Stimulated activated naive CD8-positive, alpha-beta T cell treated with anti-CD3 and anti-CD28 coated beads, Interleukin-15, Interleukin-2, amounts not matched to agents 100 ng/mL and 50 ng/mL, for 24 hours (primary cell): ENCODE data around the gene C3AR1.
"Not testable (repeated sequence)": the region's sequence is repeated elsewhere in the genome, so short reads cannot be mapped to it uniquely, and the experiment has no call there.

Experiments
- H3K27ac Mint-ChIP-seq: one replicate; pipeline ENCODE4 v1.8.0; 2021; ENCODE audit warnings: mild to moderate bottlenecking, mixed read lengths
- H3K27me3 Mint-ChIP-seq: one replicate; pipeline ENCODE4 v1.8.0; 2021; ENCODE audit warnings: mixed read lengths
- H3K36me3 Mint-ChIP-seq: one replicate; pipeline ENCODE4 v1.8.0; 2021; ENCODE audit warnings: low read depth, mixed read lengths
- H3K4me1 Mint-ChIP-seq: one replicate; pipeline ENCODE4 v1.8.0; 2021; ENCODE audit warnings: low read depth, mixed read lengths
- H3K4me3 Mint-ChIP-seq: one replicate; pipeline ENCODE4 v1.8.0; 2021; ENCODE audit warnings: mild to moderate bottlenecking, mixed read lengths
- H3K9me3 Mint-ChIP-seq: one replicate; pipeline ENCODE4 v1.8.0; 2021; ENCODE audit warnings: mixed read lengths

C3AR1 gene

DNA sequence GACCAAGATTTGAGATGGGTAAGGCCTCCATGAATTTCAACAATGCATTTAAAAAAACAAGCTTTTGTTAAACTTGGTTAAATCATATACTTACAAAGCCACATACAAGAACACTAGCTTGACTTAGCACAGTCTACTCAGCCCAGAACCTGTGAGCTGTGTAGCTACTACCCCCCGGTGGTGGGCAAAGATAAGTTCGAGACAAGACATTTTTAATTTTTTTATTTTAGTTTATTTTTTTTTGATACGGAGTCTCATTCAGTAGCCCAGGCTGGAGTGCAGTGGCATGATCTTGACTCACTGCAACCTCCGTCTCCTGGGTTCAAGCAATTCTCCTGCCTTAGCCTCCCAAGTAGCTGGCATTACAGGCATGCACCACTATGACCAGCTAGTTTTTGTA, 12.2 kb upstream of the C3AR1 start:
- Mint-ChIP-seq H3K27me3 (no peaks in the 10 kb centered on the region), H3K27ac (peak overlapping the region; percentile 79), H3K4me3 (no peak overlapping the region), H3K9me3 (no peaks in the 10 kb centered on the region), H3K36me3 (peaks cover 9% of the 10 kb centered on the region), H3K4me1 (peaks cover 49% of the 10 kb centered on the region)

DNA sequence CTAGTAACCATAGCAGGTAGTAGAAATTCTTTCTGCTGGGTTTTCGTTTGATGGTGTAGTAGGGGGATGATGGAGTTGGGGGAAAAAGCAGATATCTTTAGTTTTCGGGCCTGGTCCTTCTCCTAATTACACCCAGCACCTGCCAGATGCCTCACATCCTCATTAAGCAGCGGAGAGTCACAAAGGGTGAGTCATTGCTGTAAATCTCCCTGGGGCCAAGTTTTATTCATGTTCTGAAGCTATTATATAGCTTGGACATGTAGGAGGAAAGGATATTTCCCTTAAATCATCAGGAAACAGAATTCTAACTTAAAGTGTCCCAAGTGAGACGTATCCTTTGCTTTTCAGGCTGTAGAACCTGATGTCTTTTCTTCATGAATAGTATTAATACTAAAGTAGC, 11.0 kb upstream of the C3AR1 start:
- H3K27me3 Mint-ChIP-seq = no peaks in the 10 kb centered on the region
- H3K9me3 Mint-ChIP-seq = no peaks in the 10 kb centered on the region
- H3K4me1 Mint-ChIP-seq = peaks cover 44% of the 10 kb centered on the region
- H3K27ac Mint-ChIP-seq = no peak overlapping the region
- H3K4me3 Mint-ChIP-seq = no peak overlapping the region
- no peaks in the 10 kb centered on the region for H3K36me3 Mint-ChIP-seq

DNA sequence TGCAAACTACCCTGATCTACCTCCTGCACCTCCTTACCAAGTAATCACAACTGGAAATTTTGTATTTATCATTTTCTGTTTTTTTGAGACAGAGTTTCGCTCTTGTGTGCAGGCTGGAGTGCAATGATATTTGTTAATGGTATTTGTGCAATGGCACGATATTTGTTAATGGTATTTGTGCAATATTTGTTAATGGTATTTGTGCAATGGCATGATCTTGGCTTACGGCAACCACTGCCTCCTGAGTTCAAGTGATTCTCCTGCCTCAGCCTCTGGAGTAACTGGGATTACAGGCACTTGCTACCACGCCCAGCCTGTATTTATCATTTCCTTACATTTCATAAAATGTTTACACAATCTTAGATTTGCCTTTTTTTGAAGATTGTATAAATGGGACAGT, 10.2 kb upstream of the C3AR1 start:
- peaks cover 43% of the 10 kb centered on the region for H3K4me1 Mint-ChIP-seq
- H3K27me3 Mint-ChIP-seq = no peaks in the 10 kb centered on the region
- H3K9me3 Mint-ChIP-seq = no peaks in the 10 kb centered on the region
- no peak overlapping the region for H3K27ac Mint-ChIP-seq
- H3K4me3 Mint-ChIP-seq = no peak overlapping the region
- no peaks in the 10 kb centered on the region for H3K36me3 Mint-ChIP-seq

DNA sequence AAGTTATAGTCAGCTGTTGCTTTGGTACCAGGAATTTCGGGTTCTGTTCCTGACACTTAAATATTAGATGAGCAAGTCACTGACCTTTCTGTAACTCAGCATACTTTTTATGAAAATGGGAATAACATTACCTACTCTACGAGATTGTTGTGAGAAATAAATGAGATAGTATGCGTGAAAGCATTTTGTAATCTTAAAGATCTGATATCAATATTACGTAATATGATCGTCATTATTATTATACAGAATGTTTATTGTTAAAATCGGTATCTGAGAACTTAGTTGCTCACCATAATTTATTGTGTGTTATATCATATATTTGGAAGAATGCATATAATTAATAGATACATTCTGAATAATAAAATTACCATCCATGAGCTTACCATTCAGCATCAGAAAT, 9.8 kb upstream of the C3AR1 start:
- no peak overlapping the region for H3K4me3 Mint-ChIP-seq
- H3K27ac Mint-ChIP-seq = no peak overlapping the region
- no peaks in the 10 kb centered on the region for H3K9me3 Mint-ChIP-seq
- H3K4me1 Mint-ChIP-seq = peaks cover 38% of the 10 kb centered on the region
- H3K36me3 Mint-ChIP-seq = no peaks in the 10 kb centered on the region
- no peaks in the 10 kb centered on the region for H3K27me3 Mint-ChIP-seq

DNA sequence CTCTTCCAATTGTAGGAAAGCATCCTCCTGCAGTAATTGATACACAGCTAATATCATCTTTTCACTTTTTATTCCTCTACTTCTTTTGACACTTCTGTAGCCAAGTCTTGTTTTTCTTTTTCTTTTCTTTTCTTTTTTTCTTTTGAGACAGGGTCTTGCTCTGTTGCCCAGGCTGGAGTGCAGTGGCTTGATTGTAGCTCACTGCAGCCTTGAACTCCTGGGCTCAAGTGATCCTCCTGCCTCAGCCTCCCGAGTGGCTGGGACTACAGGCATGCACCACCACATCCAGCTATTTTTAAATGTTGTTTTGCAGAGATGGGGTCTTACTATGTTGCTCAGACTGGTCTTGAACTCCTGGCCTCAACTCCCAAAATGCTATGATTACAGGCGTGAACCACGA, 5.7 kb upstream of the C3AR1 start:
- not testable (repeated sequence) for H3K27ac Mint-ChIP-seq, H3K36me3 Mint-ChIP-seq, H3K27me3 Mint-ChIP-seq, H3K4me3 Mint-ChIP-seq, H3K4me1 Mint-ChIP-seq, H3K9me3 Mint-ChIP-seq

DNA sequence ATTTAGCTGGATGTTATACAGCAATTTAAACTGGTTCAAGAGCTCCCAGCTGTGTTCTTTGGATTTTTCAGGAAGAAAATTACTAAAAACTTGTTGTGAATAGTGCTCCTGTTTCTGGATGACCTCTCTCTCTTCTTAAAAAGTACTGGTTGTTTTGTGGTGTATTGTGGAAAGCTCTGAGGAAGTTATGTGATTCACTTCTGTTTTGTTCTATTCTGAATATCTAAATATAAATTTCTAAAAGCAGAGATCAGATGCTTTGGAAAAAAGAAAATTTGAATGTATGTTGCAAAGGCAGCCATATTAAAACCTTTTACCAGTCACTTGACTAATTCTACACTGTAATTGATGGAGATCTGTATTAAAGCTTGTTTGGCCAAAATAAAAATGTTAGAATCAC, 3.4 kb upstream of the C3AR1 start:
- H3K4me1 Mint-ChIP-seq = peaks cover 30% of the 10 kb centered on the region
- H3K9me3 Mint-ChIP-seq = no peaks in the 10 kb centered on the region
- no peaks in the 10 kb centered on the region for H3K36me3 Mint-ChIP-seq
- no peak overlapping the region for H3K4me3 Mint-ChIP-seq
- H3K27ac Mint-ChIP-seq = no peak overlapping the region
- no peaks in the 10 kb centered on the region for H3K27me3 Mint-ChIP-seq

DNA sequence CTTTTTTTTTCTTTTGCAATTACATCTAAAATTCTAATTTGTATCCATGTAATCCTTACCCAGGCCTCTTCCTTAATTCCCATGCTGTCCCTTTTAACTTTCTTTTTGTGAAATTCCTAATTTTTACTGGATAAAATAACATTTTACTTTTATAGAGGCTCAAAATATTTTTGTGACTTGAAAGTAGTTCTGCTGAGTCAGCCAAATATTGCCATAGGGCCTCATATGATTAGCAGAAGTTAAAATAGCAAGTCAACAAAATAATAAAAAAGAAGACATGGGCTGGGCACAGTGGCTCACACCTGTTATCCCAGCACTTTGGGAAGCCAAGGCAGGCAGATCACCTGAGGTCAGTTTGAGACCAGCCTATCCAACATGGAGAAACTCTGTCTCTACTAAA, 2.0 kb downstream of the C3AR1 start:
- H3K4me1 Mint-ChIP-seq = peaks cover 26% of the 10 kb centered on the region
- H3K9me3 Mint-ChIP-seq = no peaks in the 10 kb centered on the region
- H3K36me3 Mint-ChIP-seq = no peaks in the 10 kb centered on the region
- H3K27me3 Mint-ChIP-seq = no peaks in the 10 kb centered on the region
- no peak overlapping the region for H3K27ac Mint-ChIP-seq
- no peak overlapping the region for H3K4me3 Mint-ChIP-seq

DNA sequence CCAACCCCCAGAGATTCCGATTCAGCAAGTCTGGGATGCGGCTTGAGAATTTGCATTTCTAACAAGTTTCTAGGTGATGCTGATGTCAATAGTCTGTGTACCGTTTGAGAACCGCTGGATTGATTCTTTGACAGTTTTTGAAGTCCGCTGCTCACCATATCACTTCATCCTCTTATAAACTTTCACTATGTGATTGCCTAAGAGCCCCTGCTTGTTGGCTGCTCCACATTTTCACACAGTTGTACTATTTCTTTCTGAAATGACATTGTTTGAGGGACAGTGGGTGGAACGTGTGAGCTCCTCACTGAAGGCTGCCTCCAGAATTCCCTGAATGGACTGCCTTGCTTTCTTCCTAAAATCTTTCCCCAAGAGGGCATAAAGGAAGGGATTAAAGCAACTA, 7.7 kb downstream of the C3AR1 start:
- Mint-ChIP-seq H3K4me3 (no peak overlapping the region), H3K27ac (no peak overlapping the region), H3K36me3 (peaks cover 6% of the 10 kb centered on the region), H3K9me3 (no peaks in the 10 kb centered on the region), H3K4me1 (peaks cover 18% of the 10 kb centered on the region), H3K27me3 (no peaks in the 10 kb centered on the region)

DNA sequence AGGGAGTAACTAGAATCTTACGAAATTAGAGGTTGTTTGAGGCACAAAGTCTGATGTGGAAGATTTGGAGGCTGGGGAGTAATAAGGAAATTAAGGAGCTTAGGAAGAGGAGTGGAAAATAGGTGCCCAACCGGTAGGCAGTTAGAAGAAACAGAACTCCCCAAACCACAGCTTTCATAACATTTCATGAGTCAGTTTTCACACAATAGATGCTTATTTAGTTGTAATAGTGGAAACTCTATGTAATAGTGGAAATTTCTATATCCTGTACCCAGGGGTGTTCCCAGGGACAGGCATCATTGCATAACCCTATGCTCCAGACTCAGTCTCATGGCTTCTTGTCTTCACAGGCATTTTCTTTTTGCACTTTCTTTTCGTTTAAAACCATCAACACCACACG, 8.3 kb downstream of the C3AR1 start:
- H3K4me1 Mint-ChIP-seq = peaks cover 18% of the 10 kb centered on the region

DNA sequence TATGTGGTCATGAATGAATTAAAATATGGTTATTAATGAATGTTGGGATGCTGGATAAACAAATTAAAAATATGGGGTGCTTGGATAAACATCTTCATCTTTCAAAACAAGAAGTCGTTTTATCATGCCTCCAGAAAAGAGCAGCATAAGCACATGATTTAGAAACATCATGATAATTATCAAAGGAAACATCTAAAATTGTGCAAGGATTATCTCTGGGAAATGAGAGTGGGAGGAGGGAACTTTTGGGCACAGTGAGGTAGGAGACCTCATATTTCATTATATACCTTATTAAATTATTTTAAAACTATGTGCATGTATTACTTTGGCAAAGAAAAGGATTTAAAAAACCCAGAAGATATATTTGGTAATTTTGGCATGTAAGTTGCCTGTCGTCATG, 8.9 kb downstream of the C3AR1 start:
- H3K27me3 Mint-ChIP-seq = no peaks in the 10 kb centered on the region
- peaks cover 18% of the 10 kb centered on the region for H3K4me1 Mint-ChIP-seq
- no peaks in the 10 kb centered on the region for H3K9me3 Mint-ChIP-seq
- peaks cover 11% of the 10 kb centered on the region for H3K36me3 Mint-ChIP-seq
- H3K4me3 Mint-ChIP-seq = no peak overlapping the region
- no peak overlapping the region for H3K27ac Mint-ChIP-seq

More for the DNA sequence above, 8.3 kb downstream of the C3AR1 start:
- Mint-ChIP-seq H3K27ac (peak overlapping the region; percentile 42), H3K4me3 (no peak overlapping the region), H3K36me3 (peaks cover 6% of the 10 kb centered on the region), H3K9me3 (no peaks in the 10 kb centered on the region), H3K27me3 (no peaks in the 10 kb centered on the region)

DNA sequence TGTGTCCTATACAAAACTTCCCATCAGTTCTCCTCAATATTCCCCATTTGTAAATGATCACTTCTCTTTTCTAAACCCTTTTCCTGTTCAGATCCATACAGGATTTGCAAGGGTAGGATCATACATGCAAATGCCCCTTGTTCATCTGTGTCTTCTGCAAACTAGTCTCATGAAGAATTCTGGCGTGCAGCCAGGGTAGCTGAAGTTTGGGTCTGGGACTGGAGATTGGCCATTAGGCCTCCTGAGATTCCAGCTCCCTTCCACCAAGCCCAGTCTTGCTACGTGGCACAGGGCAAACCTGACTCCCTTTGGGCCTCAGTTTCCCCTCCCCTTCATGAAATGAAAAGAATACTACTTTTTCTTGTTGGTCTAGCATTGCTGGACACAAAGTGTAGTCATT, 11.3 kb downstream of the C3AR1 start:
- Mint-ChIP-seq H3K4me3 (no peak overlapping the region), H3K27me3 (no peaks in the 10 kb centered on the region), H3K4me1 (peaks cover 18% of the 10 kb centered on the region), H3K36me3 (peaks cover 21% of the 10 kb centered on the region), H3K9me3 (no peaks in the 10 kb centered on the region), H3K27ac (no peak overlapping the region)

DNA sequence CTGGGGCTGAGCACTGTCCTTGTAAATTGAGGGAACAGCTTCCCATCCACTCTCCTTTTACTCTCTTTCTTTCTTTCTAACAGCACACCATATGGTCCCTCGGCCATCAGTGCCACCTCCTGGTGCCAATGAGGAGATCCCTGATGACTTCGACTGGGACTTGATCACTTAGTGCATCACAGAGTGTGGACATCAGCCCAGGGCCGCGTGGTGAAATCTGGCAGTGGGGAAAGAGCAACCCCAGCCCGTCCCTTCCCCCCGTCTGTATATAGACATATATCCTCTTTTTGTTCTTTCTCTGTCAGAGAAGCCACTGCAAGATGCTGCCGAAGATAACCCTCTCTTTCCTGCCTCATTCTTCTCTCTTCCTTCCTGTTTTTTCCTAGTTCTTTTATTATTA, 13.5 kb downstream of the C3AR1 start:
- Mint-ChIP-seq H3K4me3 (no peak overlapping the region), H3K36me3 (peaks cover 42% of the 10 kb centered on the region), H3K27me3 (no peaks in the 10 kb centered on the region), H3K27ac (peak overlapping the region; percentile 9), H3K4me1 (peaks cover 17% of the 10 kb centered on the region), H3K9me3 (no peaks in the 10 kb centered on the region)

DNA sequence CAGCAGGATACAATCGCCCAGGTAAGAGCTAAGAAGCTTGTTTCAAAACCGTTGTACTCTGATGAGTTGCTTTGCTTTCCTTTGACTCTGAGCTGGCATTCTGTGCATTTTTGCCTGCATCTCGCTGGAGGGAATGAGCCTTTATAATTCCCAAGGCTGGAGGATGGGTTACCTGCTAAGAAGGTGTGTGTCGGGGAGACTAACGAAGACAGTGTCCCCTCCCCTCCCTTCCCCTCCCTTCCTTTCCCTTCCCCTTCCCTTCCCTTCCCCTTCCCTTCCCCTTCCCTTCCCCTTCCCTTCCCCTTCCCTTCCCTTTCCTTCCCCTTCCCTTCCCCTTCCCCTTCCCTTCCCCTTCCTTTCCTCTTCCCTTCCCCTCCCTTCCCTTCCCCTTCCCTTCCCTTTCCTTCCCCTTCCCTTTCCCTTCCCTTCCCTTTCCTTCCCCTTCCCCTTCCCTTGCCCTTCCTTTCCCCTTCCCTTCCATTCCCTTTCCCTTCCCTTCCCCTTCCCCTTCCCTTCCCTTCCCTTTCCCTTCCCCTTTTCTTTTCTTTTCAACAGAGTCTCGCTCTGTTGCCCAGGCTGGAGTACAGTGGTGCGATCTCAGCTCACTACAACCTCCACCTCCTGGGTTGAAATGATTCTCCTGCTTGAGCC, 15.4 kb downstream of the C3AR1 start:
- Mint-ChIP-seq H3K27me3 (no peaks in the 10 kb centered on the region), H3K4me3 (no peak overlapping the region), H3K4me1 (peaks cover 16% of the 10 kb centered on the region), H3K36me3 (peaks cover 61% of the 10 kb centered on the region), H3K9me3 (no peaks in the 10 kb centered on the region), H3K27ac (no peak overlapping the region)

DNA sequence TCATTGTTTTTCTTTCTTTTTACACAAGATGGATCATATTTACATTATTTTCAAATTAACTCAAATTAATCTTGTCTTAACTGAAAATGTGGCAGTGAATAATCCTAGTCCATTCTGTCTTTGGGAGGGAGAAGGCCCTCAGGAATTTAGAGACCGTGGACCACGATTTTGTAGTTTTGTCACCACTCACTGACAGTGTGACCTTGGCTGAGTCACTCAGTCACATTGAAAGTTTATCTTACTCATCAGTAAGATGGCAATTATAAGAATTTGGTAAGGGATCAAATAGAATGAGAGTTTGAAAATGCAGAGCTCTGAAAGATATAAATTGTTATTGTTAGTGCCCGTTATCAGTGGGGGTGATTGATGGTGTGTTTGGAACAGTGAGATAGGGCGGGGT, 17.3 kb downstream of the C3AR1 start:
- H3K36me3 Mint-ChIP-seq = peaks cover 69% of the 10 kb centered on the region
- peaks cover 16% of the 10 kb centered on the region for H3K4me1 Mint-ChIP-seq
- no peak overlapping the region for H3K4me3 Mint-ChIP-seq
- H3K9me3 Mint-ChIP-seq = no peaks in the 10 kb centered on the region
- no peaks in the 10 kb centered on the region for H3K27me3 Mint-ChIP-seq
- no peak overlapping the region for H3K27ac Mint-ChIP-seq

DNA sequence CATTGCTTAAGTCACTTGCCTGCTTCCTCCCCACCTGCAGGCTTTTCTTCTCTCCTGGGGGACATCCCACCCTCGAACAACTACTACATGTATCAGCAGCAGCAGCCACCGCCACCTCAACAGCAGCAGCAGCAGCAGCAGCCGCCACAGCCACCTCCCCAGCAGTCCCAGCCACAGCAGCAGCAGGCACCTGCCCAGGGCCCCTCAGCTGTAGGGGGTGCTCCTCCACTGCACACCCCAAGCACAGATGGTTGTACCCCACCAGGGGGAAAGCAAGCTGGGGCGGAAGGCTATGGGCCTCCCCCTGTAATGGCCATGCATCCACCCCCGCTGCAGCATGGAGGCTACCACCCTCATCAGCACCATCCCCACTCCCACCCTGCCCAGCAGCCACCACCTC, 18.3 kb downstream of the C3AR1 start:
- no peak overlapping the region for H3K4me3 Mint-ChIP-seq
- H3K36me3 Mint-ChIP-seq = peaks cover 73% of the 10 kb centered on the region
- H3K27ac Mint-ChIP-seq = no peak overlapping the region
- H3K4me1 Mint-ChIP-seq = peaks cover 16% of the 10 kb centered on the region
- no peaks in the 10 kb centered on the region for H3K9me3 Mint-ChIP-seq
- no peaks in the 10 kb centered on the region for H3K27me3 Mint-ChIP-seq
